Stimulated activated CD8-positive, alpha-beta memory T cell treated with anti-CD3 and anti-CD28 coated beads, Interleukin-15, amount 100 ng/mL, for 4 hours (primary cell): Measurements from ENCODE around the gene HMGB2.

Source experiments
- DNase-seq, 2 donors: peaks; one replicate each; pipeline ENCODE4 v3.0.0-alpha.2; 2020; ENCODE audit warnings: low read depth in 2 of 2

Gene HMGB2

GRCh38 chr4:173334891-173335752 lies 964 bp upstream of the HMGB2 start:
- no peak for DNase-seq

GRCh38 chr4:173333658-173334084 lies 487 bp downstream of the HMGB2 start:
- peak in 1 of 2 donors; percentile 7 for DNase-seq

GRCh38 chr4:173332963-173333657 lies 1.0 kb downstream of the HMGB2 start:
- DNase-seq = no peak

GRCh38 chr4:173332021-173332487 lies 2.1 kb downstream of the HMGB2 start:
- no peak for DNase-seq

- DNase-seq = no peak
Observed at GRCh38 chr4:173330590-173330989, 3.6 kb downstream of the HMGB2 start.

GRCh38 chr4:173328236-173328901 lies 5.8 kb downstream of the HMGB2 start:
- DNase-seq = no peak

GRCh38 chr4:173325007-173325736 lies 9.0 kb downstream of the HMGB2 start:
- DNase-seq = no peak

- DNase-seq = no peak
Observed at GRCh38 chr4:173319696-173320095, 14.5 kb downstream of the HMGB2 start.

GRCh38 chr4:173318648-173319211 lies 15.4 kb downstream of the HMGB2 start:
- no peak for DNase-seq

GRCh38 chr4:173318240-173318639 lies 15.9 kb downstream of the HMGB2 start:
- DNase-seq = no peak

- DNase-seq = no peak
Observed at GRCh38 chr4:173317004-173317403, 17.2 kb downstream of the HMGB2 start.

GRCh38 chr4:173316060-173316459 lies 18.1 kb downstream of the HMGB2 start:
- DNase-seq = no peak

- DNase-seq = no peak
Observed at GRCh38 chr4:173314715-173315114, 19.4 kb downstream of the HMGB2 start.

- DNase-seq = no peak
Observed at GRCh38 chr4:173311368-173311767, 22.8 kb downstream of the HMGB2 start.

- DNase-seq = no peak
Observed at GRCh38 chr4:173307778-173308177, 26.4 kb downstream of the HMGB2 start.

- no peak for DNase-seq
Observed at GRCh38 chr4:173301518-173302201, 32.5 kb downstream of the HMGB2 start.

- no peak for DNase-seq
Observed at GRCh38 chr4:173294444-173294843, 39.7 kb downstream of the HMGB2 start.

GRCh38 chr4:173293663-173294062 lies 40.5 kb downstream of the HMGB2 start:
- no peak for DNase-seq

- DNase-seq = no peak
Observed at GRCh38 chr4:173291899-173292298, 42.3 kb downstream of the HMGB2 start.

GRCh38 chr4:173289353-173289727 lies 44.8 kb downstream of the HMGB2 start:
- no peak for DNase-seq
